ENCODE measurements around the gene PDCD7.
A peak's percentile ranks its signal among the peaks of the same experiment; 100 is the strongest.

PDCD7 gene

GRCh38 chr15:65071381-65071811 is 62.2 kb downstream of the PDCD7 start:
- no peak for DNase-seq

DNA sequence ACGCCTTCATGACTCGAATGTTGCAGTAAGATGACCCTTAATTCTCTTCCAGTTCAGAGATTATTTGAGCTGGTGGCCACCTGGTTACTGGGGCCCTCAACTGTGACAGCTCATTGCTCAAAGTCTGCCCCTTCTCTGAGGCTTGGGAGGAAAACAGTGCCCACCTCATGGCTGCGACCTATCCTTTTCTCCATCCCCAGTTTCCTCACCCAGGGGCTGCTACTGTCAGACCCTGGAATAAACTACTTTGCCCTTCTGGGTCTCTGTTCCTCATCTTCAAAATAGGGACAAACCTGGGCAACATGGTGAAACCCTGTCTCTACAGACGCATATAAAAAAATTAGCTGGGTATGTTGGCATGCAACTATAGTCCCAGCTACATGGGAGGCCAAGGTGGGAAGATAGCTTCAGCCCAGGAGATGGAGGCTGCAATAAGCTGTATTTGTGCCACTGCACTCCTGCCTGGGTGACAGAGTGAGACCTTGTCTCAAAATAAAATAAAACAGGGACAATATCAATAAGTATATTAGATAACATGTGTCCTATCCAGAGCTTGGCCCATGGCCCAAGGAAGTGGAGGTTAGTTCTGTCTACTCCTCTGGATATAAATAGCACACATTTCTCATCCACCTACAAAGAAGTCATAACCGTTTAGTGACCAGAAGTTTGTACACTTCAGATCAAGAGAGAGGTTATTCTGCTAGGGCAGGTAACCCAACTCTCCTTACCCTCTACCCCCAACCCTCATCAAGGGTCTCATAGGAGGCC is 63.6 kb downstream of the PDCD7 start:
- DNase-seq, result no peak

- no peak for DNase-seq
Measured at GRCh38 chr15:65069179-65069578, 64.4 kb downstream of the PDCD7 start.

GRCh38 chr15:65068403-65068788 is 65.2 kb downstream of the PDCD7 start:
- DNase-seq, result no peak

DNA sequence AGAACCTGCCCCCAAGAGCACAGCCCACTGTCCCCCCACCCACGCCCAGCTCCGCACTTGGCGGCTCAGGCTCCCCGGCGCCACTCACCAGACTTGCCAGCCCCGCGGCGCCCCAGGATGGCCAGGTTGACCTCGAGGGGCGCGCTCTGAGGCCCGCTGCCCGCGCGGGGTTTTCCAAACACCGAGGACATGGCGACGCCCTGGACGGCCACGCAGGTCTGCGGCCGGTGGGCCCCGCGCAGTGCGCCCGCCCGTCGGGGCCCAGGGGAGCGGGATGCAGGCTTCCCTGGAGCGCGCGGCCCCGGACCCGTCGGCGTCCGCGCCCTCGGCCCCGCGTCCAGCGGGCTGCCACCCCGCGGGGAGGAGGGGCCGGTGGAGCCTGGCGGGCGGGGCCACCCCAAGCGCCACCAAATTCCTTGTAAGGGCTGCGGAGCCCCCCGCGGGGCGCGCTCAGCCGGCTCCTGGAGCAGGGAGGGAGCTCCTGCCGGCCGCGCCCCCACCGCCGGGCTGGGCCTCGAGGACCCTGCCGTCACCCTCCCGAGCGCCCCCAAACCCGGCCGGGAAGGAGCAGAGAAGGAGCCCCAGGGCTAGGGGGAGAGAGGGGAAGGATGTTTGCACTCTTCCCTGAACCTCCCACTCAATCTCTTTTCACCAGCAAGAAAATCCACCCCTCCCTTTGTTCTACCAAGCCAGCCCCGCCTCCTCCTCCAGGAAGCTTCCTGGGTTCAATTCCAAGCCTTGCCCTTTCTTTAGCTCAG is 65.8 kb downstream of the PDCD7 start, which contains the start of gene RASL12:
Gene RASL12, minus strand, starts transcription at position 347 of the 758 bp plus-strand sequence. Its CDS starts 156 bp downstream, at position 191.
- DNase-seq, result peak; percentile 29

Measured in NCI-H146 (cell line).